Measurements from ENCODE around the gene KIN. TPM values are rescaled to one million over a fixed set of nuclear protein-coding genes. Genes with fewer than 3 reads are reported as not detected.

The KIN gene
- total RNA-seq, 1 donor from 2014 or later, result 15.3 TPM

DNA sequence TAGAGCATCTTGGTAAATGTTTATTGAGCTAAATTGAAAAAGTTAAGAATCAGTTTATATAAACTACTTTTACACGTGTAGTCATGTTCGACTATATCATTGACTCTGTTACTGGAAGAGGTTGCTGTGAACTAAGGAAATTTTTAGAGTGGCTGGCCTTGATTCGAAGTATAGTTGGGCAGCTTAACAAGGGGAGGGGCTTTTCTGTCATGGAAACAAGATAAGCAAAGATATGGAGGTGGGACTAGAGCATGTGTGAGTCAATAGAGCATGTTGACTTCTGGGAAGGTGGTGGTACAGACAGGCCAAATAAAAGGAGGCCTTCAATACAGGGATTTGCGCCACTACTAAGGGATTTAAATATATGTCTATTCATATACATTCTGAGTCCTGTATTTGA, 7.8 kb upstream of the KIN start:
- Mint-ChIP-seq H3K27me3 (no peaks in the 10 kb centered on the region), H3K36me3 (ENCODE audit: insufficient read depth) (peaks cover 24% of the 10 kb centered on the region), H3K9me3 (ENCODE audit: low read depth) (no peaks in the 10 kb centered on the region), H3K4me1 (ENCODE audit: low read depth) (peaks cover 27% of the 10 kb centered on the region), H3K4me3 (ENCODE audit: low read depth) (peak overlapping the region; percentile 31), H3K27ac (peak overlapping the region; percentile 88)
- no peak for DNase-seq (ENCODE audit: low spot score, unreplicated experiment)
- TF ChIP-seq, protein P1, sequence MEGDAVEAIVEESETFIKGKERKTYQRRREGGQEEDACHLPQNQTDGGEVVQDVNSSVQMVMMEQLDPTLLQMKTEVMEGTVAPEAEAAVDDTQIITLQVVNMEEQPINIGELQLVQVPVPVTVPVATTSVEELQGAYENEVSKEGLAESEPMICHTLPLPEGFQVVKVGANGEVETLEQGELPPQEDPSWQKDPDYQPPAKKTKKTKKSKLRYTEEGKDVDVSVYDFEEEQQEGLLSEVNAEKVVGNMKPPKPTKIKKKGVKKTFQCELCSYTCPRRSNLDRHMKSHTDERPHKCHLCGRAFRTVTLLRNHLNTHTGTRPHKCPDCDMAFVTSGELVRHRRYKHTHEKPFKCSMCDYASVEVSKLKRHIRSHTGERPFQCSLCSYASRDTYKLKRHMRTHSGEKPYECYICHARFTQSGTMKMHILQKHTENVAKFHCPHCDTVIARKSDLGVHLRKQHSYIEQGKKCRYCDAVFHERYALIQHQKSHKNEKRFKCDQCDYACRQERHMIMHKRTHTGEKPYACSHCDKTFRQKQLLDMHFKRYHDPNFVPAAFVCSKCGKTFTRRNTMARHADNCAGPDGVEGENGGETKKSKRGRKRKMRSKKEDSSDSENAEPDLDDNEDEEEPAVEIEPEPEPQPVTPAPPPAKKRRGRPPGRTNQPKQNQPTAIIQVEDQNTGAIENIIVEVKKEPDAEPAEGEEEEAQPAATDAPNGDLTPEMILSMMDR (IDR thresholded peaks at IDR 0.05; ENCODE audit: unreplicated experiment), result no peak

DNA sequence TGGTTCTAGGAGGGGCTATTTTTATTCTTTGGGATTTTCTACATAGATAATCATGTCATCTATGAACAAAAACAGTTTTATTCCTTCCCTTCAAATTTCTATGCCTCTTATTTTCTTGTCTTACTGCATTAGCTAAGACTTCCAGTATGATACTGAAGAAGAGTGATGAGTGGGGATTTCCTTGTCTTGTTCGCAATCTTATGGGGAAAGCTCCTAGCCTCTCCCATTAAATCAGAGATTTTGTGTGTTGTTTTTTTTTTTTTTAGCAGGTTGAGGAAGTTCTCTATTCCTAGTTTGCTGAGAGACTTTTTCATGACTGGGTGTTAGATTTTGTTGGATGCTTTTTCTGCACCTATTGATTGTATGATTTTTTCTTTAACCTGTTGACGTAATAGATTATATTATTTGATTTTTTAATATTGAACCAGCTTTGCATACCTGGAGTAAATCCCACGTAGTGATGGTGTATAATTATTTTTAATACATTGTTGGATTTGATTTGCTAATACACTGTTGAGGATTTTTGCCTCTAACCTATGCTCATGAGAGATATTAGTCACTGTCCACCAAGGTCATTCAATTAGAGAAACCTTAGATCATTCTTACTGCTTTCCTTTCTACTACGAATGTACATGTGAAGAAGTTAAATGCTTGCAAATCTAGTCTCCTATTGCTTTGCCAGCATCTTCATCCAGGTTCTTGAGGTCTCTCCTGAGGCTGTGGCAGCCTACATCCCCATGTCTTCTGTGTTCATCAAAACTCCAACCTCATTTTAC, 6.6 kb upstream of the KIN start:
- peaks cover 20% of the 10 kb centered on the region for H3K36me3 Mint-ChIP-seq (ENCODE audit: insufficient read depth)
- DNase-seq (ENCODE audit: low spot score, unreplicated experiment), result no peak
- no peaks in the 10 kb centered on the region for H3K27me3 Mint-ChIP-seq
- no peaks in the 10 kb centered on the region for H3K9me3 Mint-ChIP-seq (ENCODE audit: low read depth)
- H3K27ac Mint-ChIP-seq, result peak overlapping the region; percentile 71
- H3K4me1 Mint-ChIP-seq (ENCODE audit: low read depth), result peaks cover 30% of the 10 kb centered on the region
- H3K4me3 Mint-ChIP-seq (ENCODE audit: low read depth), result no peak overlapping the region
- TF ChIP-seq, protein P1 (IDR thresholded peaks at IDR 0.05; ENCODE audit: unreplicated experiment), result no peak

DNA sequence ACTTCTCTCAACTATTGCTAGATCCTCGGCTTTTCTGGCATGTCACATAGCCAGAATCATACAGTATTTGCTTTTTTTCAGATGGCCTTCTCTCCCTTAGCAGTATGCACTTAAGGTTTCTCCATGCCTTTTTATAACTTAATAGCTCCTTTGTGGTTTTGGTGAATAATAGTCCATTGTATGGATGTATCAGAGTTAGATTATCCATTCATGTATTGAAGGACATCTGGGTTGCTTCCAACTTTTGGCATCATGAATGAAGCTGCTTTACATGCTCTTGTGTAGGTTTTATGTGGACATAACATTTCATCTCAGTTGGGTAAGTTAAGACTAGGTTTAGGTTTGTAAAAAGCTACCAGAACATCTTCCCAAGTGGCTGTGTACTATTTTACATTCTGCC, 4.7 kb upstream of the KIN start:
- peaks cover 36% of the 10 kb centered on the region for H3K4me1 Mint-ChIP-seq (ENCODE audit: low read depth)
- H3K9me3 Mint-ChIP-seq (ENCODE audit: low read depth), result no peaks in the 10 kb centered on the region
- no peaks in the 10 kb centered on the region for H3K27me3 Mint-ChIP-seq
- DNase-seq (ENCODE audit: low spot score, unreplicated experiment), result no peak
- no peak overlapping the region for H3K27ac Mint-ChIP-seq
- no peak overlapping the region for H3K4me3 Mint-ChIP-seq (ENCODE audit: low read depth)
- H3K36me3 Mint-ChIP-seq (ENCODE audit: insufficient read depth), result peaks cover 18% of the 10 kb centered on the region
- TF ChIP-seq, protein P1 (IDR thresholded peaks at IDR 0.05; ENCODE audit: unreplicated experiment), result no peak

DNA sequence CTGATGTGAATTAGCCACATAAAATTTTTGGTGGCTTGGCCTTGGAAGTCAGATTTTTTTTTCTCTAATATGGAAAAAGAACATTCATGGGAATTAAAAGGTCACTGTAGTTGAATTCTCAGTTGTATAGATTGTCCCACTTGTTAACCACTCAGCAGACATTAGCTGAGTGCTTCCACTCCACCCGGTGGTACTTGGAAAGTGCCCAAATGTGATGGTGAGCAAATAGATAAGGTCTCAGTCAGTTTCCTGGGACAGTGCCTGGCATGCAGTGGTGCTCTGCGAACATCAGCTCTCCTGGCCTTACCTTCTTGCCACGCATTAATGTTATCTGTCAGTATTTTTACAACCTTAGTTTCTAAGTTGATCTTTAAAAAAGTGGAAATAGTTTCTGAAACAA, 1.6 kb upstream of the KIN start:
- no peak for DNase-seq (ENCODE audit: low spot score, unreplicated experiment)
- peaks cover 5% of the 10 kb centered on the region for H3K36me3 Mint-ChIP-seq (ENCODE audit: insufficient read depth)
- no peaks in the 10 kb centered on the region for H3K9me3 Mint-ChIP-seq (ENCODE audit: low read depth)

DNA sequence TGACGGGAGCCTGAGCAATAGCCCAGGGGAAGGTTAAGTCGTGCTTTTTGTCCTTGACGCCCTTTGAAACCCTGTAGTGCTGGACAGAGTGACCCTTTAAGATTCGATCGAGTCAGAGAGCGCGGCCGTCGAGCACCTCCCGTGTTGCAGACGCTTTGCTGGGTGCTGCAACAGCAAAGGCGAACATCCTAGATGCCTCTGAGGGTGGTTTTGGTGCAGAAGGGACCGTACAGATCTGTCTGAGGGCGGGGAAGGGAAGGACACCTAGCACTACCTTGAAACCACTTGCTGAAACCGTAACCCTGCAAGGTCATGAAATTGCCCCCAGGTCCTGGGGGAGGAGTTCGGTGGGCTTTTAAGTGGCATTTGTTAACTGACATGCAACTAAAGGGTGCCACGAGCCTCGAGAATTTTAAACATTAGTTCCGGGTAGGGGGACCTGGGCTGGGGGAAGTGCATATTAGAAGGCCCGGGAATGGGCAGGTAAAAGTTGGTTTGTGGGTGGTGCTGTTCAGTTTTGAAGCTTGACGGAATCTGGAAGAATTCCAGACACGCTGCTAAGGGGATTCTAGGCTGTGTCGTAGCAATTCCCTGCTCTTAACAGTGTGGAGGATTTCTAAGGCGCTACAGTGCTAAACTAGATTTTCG, 970 bp upstream of the KIN start:
- Mint-ChIP-seq H3K27ac (no peak overlapping the region), H3K36me3 (ENCODE audit: insufficient read depth) (peaks cover 5% of the 10 kb centered on the region), H3K4me1 (ENCODE audit: low read depth) (peaks cover 17% of the 10 kb centered on the region), H3K9me3 (ENCODE audit: low read depth) (no peaks in the 10 kb centered on the region), H3K4me3 (ENCODE audit: low read depth) (no peak overlapping the region), H3K27me3 (no peaks in the 10 kb centered on the region)
- TF ChIP-seq, protein P1 (IDR thresholded peaks at IDR 0.05; ENCODE audit: unreplicated experiment), result no peak
- no peak for DNase-seq (ENCODE audit: low spot score, unreplicated experiment)

More for the DNA sequence above, 1.6 kb upstream of the KIN start:
- peaks cover 23% of the 10 kb centered on the region for H3K4me1 Mint-ChIP-seq (ENCODE audit: low read depth)
- no peaks in the 10 kb centered on the region for H3K27me3 Mint-ChIP-seq
- H3K27ac Mint-ChIP-seq, result no peak overlapping the region
- TF ChIP-seq, protein P1 (IDR thresholded peaks at IDR 0.05; ENCODE audit: unreplicated experiment), result no peak
- no peak overlapping the region for H3K4me3 Mint-ChIP-seq (ENCODE audit: low read depth)
